C4-2B (cell line): ENCODE data around the gene GFOD1.

Source experiments
- ZFX ChIP-seq: fragments of 450-650 bp; IDR thresholded peaks from 2 replicates; pipeline ENCODE4 v1.6.1; 2017
- TF ChIP-seq, protein P1 (sequence below): fragments of 450-650 bp; conservative IDR thresholded peaks from 2 replicates; pipeline ENCODE4 v1.5.1; 2017; ENCODE audit warnings: mild to moderate bottlenecking

DNA sequence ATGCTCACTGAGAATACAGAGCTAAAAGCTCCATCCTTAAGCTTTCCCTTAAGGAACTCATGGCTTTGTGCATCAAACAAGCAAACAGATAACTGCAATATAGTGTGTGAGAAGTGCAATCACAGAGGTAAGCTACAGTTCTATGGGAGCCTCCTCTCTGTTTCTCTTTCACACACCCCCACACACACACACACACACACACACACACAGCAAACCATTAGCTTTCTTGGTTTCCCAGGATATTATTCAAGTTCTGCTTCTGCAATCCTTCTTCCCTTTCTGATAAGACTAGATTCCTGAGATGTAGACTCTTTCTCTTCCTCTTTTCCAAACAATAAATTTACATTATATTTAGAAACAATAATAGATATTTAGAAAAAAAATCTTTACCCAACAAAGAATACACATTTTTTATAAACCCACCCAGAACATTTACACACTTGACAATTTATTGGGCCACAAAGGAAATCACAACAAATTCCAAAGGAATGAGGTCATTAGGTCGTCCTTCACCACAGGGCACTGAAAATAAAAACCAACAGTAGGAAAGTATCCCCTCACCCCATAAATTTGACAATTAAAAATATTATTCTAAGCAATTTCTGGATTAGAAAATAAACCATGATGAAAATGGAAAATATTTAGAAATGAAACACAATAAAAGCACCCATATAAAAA is 9.3 kb upstream of the GFOD1 start:
- TF ChIP-seq, protein P1, sequence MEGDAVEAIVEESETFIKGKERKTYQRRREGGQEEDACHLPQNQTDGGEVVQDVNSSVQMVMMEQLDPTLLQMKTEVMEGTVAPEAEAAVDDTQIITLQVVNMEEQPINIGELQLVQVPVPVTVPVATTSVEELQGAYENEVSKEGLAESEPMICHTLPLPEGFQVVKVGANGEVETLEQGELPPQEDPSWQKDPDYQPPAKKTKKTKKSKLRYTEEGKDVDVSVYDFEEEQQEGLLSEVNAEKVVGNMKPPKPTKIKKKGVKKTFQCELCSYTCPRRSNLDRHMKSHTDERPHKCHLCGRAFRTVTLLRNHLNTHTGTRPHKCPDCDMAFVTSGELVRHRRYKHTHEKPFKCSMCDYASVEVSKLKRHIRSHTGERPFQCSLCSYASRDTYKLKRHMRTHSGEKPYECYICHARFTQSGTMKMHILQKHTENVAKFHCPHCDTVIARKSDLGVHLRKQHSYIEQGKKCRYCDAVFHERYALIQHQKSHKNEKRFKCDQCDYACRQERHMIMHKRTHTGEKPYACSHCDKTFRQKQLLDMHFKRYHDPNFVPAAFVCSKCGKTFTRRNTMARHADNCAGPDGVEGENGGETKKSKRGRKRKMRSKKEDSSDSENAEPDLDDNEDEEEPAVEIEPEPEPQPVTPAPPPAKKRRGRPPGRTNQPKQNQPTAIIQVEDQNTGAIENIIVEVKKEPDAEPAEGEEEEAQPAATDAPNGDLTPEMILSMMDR, result no peak
- TF ChIP-seq ZFX, result no peak
